ENCODE data around the gene KRT7.

KRT7 gene

GRCh38 chr12:52199294-52199919, 33.6 kb upstream of the KRT7 start:
- no peak for DNase-seq (ENCODE audit: low read depth, low spot score)

GRCh38 chr12:52200086-52200780, 32.8 kb upstream of the KRT7 start:
- DNase-seq (ENCODE audit: low read depth, low spot score): no peak

GRCh38 chr12:52200781-52201450, 32.1 kb upstream of the KRT7 start:
- no peak for DNase-seq (ENCODE audit: low read depth, low spot score)

GRCh38 chr12:52201451-52201839, 31.6 kb upstream of the KRT7 start:
- no peak for DNase-seq (ENCODE audit: low read depth, low spot score)

- no peak for DNase-seq (ENCODE audit: low read depth, low spot score)
Observed at GRCh38 chr12:52202361-52203078, 30.5 kb upstream of the KRT7 start.

- no peak for DNase-seq (ENCODE audit: low read depth, low spot score)
Observed at GRCh38 chr12:52203079-52203921, 29.7 kb upstream of the KRT7 start.

DNA sequence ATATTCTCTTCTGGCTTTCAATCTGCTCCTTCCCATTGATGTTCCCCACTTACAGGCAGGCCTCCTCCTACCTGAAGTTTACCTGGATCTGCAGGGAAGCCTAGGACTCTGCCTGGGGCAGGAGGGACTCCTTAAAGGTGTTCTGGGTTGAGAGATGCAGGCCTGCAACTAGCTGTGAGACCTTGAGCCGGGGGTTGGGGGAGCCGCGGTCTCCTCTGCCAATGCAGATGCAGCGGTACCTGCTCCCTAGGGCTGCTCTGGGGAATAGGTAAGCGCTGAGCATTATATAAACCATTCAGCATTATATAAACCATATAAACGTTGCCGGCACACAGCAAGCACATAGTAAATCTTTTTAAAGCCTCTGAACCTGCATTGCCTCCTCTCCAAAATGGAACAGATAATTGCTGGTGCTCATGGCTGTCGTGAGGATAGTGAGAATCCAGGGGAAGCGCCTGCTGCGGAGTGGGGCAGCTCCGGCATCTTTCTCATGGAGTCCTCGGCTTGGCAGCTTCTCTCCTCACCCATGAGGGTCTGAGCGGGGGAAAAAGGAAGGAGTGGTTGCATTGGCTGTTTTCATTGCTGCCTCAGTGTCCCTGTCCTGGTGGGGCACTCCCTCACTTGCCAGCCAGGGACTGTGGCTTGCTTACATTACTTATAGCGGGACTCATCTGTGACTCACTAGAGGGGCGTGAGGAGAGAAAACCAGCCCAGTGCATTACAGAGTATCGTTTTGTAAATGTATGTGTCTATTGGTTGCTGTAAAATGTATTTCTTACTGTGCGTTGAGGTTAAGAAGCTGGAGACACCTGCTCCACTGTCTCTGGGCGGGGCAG, 28.7 kb upstream of the KRT7 start:
- no peak for DNase-seq (ENCODE audit: low read depth, low spot score)

DNA sequence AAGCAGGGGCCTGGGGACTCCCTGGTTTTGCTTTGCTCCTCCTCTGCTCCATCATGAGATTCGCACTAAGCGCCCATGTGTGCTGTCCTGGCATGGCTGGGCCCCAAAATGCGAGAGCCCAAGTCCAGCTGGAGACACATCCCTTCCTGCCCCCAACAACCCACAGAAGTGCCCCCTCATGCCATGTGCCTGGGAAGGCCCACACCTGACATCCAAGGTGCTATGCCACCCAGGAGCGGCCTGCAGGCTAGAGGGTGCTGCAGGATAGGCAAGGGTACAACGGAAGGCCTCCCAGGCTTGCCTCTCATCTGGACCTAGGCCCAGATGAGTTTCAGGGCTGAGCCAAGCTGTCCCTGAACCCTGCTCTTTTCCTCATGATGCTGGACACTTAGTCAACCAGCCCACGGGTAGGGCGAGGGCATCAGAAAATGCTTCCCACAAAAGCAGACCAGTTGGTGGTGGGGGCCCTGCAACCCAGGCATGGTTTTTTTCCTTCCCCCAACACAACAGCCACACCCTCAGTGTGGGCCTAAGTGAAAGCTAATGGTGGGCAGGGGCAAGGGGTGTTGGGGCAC, 28.0 kb upstream of the KRT7 start:
- DNase-seq (ENCODE audit: low read depth, low spot score): no peak

GRCh38 chr12:52205612-52206303, 27.3 kb upstream of the KRT7 start:
- DNase-seq (ENCODE audit: low read depth, low spot score): no peak

DNA sequence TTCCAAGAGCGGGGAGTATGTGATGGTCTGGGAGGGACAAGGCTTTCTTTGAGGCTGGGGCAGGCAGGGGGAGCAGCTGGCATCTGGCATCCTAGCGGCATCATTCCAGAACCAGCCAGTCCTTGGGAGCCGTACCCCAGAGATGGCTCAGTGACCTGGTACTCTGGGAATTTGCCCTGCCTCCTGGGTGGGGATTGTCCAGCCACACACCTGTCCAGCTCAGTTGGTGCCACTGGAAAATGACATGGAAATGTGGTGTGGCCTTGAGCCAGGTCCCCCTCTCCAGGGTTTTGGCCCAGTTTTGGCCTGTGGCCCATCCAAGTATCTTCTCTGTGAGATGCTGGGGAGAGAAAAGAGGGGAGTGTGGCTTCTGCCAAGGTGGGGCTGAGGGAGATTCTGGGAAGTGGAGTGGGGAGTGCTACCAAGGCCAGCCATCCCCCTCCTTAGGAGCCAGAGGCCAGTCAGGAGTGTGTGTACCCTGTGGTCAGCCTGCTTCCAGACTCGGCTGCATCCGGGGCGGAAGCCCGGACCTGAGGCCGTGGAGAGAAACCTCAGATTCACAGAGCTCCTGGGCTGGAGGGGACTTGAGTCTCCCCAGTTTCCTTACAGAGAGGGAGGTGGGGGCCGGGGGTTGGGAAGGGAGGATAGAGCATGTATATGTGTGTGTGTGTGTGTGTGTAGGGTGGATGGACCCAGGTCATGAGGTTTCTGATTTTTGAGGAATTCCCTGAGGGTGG, 26.6 kb upstream of the KRT7 start:
- no peak for DNase-seq (ENCODE audit: low read depth, low spot score)

GRCh38 chr12:52207106-52207505, 25.9 kb upstream of the KRT7 start:
- no peak for DNase-seq (ENCODE audit: low read depth, low spot score)

DNA sequence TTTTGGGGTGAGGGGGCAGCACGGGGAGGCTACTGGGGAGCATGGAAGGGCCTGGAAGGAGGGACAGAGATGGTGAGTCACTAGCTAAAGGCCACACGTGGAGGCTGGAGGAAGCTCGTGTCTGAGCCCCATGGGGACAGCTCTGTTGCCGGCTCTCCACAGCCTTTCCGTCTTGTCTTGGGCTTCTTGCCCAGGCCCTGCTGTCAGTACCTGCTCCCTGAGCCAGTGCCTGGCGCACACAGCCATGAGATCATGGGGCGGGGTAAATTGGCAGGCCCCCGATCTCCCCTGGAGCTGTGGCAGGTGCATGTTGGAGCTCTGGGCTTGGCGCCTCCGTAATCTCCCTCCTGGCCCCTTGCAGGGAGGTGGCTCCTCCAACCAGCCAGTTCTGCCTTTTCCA, 25.1 kb upstream of the KRT7 start:
- no peak for DNase-seq (ENCODE audit: low read depth, low spot score)

DNA sequence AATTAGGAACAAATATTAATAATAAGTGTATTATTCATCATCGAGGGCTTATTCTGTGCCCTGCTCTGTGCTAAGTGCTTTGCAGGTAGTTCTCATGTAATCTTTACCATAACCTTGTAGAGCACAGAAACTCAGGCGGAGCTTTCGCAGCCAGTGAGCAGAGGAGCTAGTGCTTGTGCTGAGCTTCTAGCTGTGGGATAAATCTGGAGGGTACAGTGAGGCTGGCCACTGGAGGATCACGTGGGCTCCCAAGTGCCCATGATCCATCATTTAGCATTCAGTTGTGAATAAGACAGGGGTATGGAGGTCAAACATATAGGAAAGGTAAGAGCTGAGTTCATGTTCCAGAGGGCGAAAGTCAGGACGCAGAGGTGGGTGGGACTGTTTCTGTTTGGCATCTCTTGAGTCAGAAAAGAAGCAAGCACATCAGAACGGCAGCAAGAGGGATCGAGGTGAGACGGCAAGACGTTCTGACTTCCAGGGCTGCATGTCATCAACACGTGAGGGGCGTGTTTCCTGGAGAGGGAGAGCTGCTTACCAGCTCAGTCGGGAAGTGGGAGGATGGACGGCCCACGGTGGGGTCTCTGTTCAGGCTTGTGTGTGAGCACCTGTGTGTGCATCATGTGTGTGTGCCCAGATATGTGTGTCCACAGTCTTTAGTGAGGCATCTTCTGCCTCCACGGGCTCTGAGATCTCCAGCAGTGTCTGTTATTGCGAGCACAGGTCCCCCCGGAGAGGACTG, 24.4 kb upstream of the KRT7 start:
- no peak for DNase-seq (ENCODE audit: low read depth, low spot score)

DNA sequence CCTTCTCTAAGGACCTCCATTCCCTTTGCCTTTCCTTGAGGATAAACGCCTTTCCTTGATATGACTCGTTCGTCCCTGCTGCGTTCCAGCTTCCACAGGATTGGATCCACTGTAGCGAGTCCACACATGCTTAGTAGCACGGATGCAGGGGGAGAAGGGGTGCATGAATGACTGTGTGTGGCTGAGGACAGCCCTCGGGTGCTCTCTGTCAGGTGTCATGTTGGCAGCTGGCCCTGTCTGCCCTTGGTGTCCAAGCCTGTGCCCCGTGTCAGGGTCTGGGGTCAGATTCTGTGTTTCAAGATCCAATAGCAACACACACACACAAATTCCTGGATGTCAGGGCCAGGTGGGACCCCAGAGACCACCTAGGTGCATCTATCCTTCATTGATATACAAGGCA, 23.7 kb upstream of the KRT7 start:
- DNase-seq (ENCODE audit: low read depth, low spot score): no peak

GRCh38 chr12:52210186-52210924, 22.7 kb upstream of the KRT7 start:
- DNase-seq (ENCODE audit: low read depth, low spot score): no peak

DNA sequence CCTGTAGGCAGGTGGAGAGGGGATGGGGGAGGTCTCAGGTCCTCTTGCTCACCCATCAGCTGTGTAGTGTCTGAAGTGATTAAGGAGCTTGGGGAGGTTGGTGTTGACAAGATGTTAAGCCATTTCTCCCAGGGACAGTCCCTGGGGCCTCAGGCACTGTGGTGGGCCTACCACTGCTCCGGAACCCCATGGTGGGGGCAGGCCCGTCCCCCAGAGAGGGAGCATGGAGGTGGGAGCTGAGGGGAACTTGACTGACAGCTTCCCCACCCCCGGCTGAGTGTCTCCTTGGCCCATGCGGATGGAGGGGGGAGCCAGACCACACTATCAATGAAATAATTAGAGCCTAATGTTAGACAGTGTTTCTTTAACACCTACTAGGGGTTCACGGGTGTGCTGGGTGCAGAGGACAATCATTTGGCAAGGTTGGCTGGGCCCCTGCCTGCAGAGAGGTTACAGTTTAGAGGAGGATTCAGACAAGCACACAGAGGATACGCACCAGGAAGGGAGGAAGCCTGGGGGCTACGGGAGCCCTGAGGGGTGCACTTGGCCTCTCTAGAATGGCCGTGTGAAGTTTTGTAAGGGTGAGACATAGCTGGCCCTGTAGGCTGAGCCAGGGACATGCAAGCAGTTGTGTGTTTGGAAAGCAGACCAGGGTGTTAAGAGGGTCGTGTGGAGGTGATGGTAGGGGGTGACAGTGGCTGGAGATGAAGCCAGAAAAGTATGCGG, 22.0 kb upstream of the KRT7 start:
- DNase-seq (ENCODE audit: low read depth, low spot score): no peak

All from activated CD4-positive, CD25-positive, alpha-beta regulatory T cell treated with anti-CD3 and anti-CD28 coated beads, Interleukin-2, amount 50 U/mL, for 16 hours (primary cell).